ENCODE measurements around the gene GBX2. TPM values are rescaled to one million over a fixed set of nuclear protein-coding genes. Genes with fewer than 3 reads are reported as not detected.

GBX2 gene
- total and polyA plus RNA-seq, 2 of the 13 experiments (the other 11 are each of a cell fraction or from before 2014, with no cell fraction given) = not detected

GRCh38 chr2:236161082-236161462 is 7.1 kb downstream of the GBX2 start:
- Histone ChIP-seq H4K20me1 (ENCODE audit: insufficient read depth, low read length) (peaks cover 6% of the 10 kb centered on the region; the same call in 1 of the 2 replicates), H3K27me3 (ENCODE audit: control insufficient read depth in 1 of 2, insufficient read depth in 2 of 2, low read length in 2 of 2) (peaks cover 20 to 88% of the 10 kb centered on the region in 2 experiments), H3K27ac (ENCODE audit: extremely low read length, insufficient read depth, low read length) (no peak overlapping the region), H2AFZ (ENCODE audit: low read length) (no peak overlapping the region), H3K4me2 (ENCODE audit: low read depth, low read length) (no peak overlapping the region), H3K9me3 (ENCODE audit: low read length) (no peaks in the 10 kb centered on the region), H3K4me1 (ENCODE audit: insufficient read depth, low read length) (peaks cover 7% of the 10 kb centered on the region; the same call in 1 of the 2 replicates), H3K9ac (ENCODE audit: insufficient read depth, low read depth, low read length) (no peak overlapping the region), H3K4me3 (replicated peaks in 1 of 3; ENCODE audit: insufficient read depth in 1 of 3, low read depth in 2 of 3, low read length in 3 of 3) (no peak overlapping the region), H3K36me3 (replicated peaks in 1 of 2; ENCODE audit: control insufficient read depth in 1 of 2, insufficient read depth in 2 of 2, low read length in 2 of 2) (no peaks in the 10 kb centered on the region), H3K79me2 (ENCODE audit: insufficient read depth, low read length) (no peaks in the 10 kb centered on the region)
- BruUV-seq (replicated peaks) = no TSS peak
- intact Hi-C loops (cut with micrococcal nuclease; ENCODE audit: unreplicated experiment) = no loop called here
- CTCF ChIA-PET (ENCODE audit: low intra/inter-chr PET ratio, low total read pairs) = no interaction called here
- POLR2A ChIA-PET = no interaction called here
- TF ChIP-seq ATF7 (IDR thresholded peaks at IDR 0.05) (0 out of 2 replicates have a peak, but pooled peaks have one; percentile 11), ATF7 (CRISPR knock-in tag; IDR thresholded peaks at IDR 0.05) (no peak), HCFC1 (IDR thresholded peaks at IDR 0.05; ENCODE audit: low read depth, low read length) (no peak), ZNF501 (CRISPR knock-in tag; IDR thresholded peaks at IDR 0.05) (no peak), ZKSCAN8 (CRISPR knock-in tag; IDR thresholded peaks at IDR 0.05; ENCODE audit: borderline replicate concordance) (0 out of 2 replicates have a peak, but pooled peaks have one; percentile 57), ZBTB33 (CRISPR knock-in tag; IDR thresholded peaks at IDR 0.05) (0 out of 2 replicates have a peak, but pooled peaks have one; percentile 3), ZNF766 (CRISPR knock-in tag; IDR thresholded peaks at IDR 0.05; ENCODE audit: borderline replicate concordance) (no peak), IRF2 (CRISPR knock-in tag; IDR thresholded peaks at IDR 0.05) (no peak), CBX1 (IDR thresholded peaks at IDR 0.05; ENCODE audit: low read depth) (no peak), ZNF253 (CRISPR knock-in tag; IDR thresholded peaks at IDR 0.05; ENCODE audit: borderline replicate concordance) (no peak)
- TF ChIP-seq, protein P1, sequence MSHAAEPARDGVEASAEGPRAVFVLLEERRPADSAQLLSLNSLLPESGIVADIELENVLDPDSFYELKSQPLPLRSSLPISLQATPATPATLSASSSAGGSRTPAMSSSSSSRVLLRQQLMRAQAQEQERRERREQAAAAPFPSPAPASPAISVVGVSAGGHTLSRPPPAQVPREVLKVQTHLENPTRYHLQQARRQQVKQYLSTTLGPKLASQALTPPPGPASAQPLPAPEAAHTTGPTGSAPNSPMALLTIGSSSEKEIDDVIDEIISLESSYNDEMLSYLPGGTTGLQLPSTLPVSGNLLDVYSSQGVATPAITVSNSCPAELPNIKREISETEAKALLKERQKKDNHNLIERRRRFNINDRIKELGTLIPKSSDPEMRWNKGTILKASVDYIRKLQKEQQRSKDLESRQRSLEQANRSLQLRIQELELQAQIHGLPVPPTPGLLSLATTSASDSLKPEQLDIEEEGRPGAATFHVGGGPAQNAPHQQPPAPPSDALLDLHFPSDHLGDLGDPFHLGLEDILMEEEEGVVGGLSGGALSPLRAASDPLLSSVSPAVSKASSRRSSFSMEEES (CRISPR knock-in tag; IDR thresholded peaks at IDR 0.05) = no peak
- TF ChIP-seq, protein P2, sequence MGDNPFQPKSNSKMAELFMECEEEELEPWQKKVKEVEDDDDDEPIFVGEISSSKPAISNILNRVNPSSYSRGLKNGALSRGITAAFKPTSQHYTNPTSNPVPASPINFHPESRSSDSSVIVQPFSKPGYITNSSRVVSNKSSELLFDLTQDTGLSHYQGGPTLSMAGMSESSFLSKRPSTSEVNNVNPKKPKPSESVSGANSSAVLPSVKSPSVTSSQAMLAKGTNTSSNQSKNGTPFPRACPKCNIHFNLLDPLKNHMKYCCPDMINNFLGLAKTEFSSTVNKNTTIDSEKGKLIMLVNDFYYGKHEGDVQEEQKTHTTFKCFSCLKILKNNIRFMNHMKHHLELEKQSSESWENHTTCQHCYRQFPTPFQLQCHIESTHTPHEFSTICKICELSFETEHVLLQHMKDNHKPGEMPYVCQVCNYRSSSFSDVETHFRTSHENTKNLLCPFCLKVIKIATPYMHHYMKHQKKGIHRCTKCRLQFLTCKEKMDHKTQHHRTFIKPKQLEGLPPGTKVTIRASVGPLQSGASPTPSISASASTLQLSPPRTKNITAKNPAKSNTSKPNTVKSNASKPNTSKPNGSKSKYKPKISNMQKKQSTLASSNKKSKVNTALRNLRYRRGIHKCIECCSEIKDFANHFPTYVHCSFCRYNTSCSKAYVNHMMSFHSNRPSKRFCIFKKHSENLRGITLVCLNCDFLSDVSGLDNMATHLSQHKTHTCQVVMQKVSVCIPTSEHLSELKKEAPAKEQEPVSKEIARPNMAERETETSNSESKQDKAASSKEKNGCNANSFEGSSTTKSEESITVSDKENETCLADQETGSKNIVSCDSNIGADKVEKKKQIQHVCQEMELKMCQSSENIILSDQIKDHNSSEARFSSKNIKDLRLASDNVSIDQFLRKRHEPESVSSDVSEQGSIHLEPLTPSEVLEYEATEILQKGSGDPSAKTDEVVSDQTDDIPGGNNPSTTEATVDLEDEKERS (CRISPR knock-in tag; IDR thresholded peaks at IDR 0.05) = no peak
- TF ChIP-seq, protein P3, sequence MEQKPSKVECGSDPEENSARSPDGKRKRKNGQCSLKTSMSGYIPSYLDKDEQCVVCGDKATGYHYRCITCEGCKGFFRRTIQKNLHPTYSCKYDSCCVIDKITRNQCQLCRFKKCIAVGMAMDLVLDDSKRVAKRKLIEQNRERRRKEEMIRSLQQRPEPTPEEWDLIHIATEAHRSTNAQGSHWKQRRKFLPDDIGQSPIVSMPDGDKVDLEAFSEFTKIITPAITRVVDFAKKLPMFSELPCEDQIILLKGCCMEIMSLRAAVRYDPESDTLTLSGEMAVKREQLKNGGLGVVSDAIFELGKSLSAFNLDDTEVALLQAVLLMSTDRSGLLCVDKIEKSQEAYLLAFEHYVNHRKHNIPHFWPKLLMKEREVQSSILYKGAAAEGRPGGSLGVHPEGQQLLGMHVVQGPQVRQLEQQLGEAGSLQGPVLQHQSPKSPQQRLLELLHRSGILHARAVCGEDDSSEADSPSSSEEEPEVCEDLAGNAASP (CRISPR knock-in tag; IDR thresholded peaks at IDR 0.05; ENCODE audit: borderline replicate concordance) = no peak
- ATAC-seq (no peak), FAIRE-seq (no peak), DNase-seq (ENCODE audit: low spot score) (no peak)
- 74% methylated on average over 12 of the region's 15 CpGs for WGBS (ENCODE audit: low lambda C conversion rate)
- in situ Hi-C loops (cut with HindIII; ENCODE audit: extremely low pct_ligation_motif_present, low pct_unique_long_range_greater_than_20kb) = no loop called here
